Mesodermal cell (in vitro differentiated cells): Measurements from ENCODE around the gene TEX22.

Experiments used
- H3K27ac ChIP-seq: 2 replicates; pipeline ENCODE4 v1.7.0; 2013; ENCODE audit warnings: mild to moderate bottlenecking, low read depth, low read length, moderate library complexity; ENCODE audit not compliant: severe bottlenecking
- H3K36me3 ChIP-seq: 2 replicates; pipeline ENCODE4 v1.7.1; 2013; ENCODE audit warnings: mild to moderate bottlenecking, low read length, moderate library complexity; ENCODE audit not compliant: control insufficient read depth, insufficient read depth
- H3K4me1 ChIP-seq: one replicate; pipeline ENCODE4 v1.7.1; 2013; ENCODE audit warnings: mild to moderate bottlenecking, low read length; ENCODE audit not compliant: insufficient read depth, control insufficient read depth, poor library complexity, severe bottlenecking
- H3K4me3 ChIP-seq: 2 replicates; pipeline ENCODE4 v1.7.0; 2013; ENCODE audit warnings: low read length, control low read depth, mild to moderate bottlenecking; ENCODE audit not compliant: insufficient read depth, poor library complexity, severe bottlenecking; ENCODE audit errors: extremely low read depth
- H3K9me3 ChIP-seq: 2 replicates; pipeline ENCODE4 v1.7.1; 2013; ENCODE audit warnings: mild to moderate bottlenecking, low read length, moderate library complexity; ENCODE audit not compliant: control insufficient read depth
- WGBS, 2 experiments: methylation state at CpG; one replicate each; pipeline ENCODE4 v1.1.5; 2013; ENCODE audit warnings: missing lambda C conversion rate in 2 of 2; ENCODE audit not compliant: insufficient coverage in 2 of 2; 5-methylcytosine and 5-hydroxymethylcytosine counted together

TEX22 gene

GRCh38 chr14:105436891-105437722 is 38.8 kb downstream of the TEX22 start:
- no peak overlapping the region for H3K4me3 ChIP-seq
- no peaks in the 10 kb centered on the region for H3K9me3 ChIP-seq
- H3K36me3 ChIP-seq: peaks cover 54% of the 10 kb centered on the region
- H3K27ac ChIP-seq: no peak overlapping the region
- 92 to 98% methylated on average over 30 to 31 of the region's 31 CpGs for WGBS, 2 experiments
- H3K4me1 ChIP-seq: peaks cover 2% of the 10 kb centered on the region

- H3K36me3 ChIP-seq: peaks cover 59% of the 10 kb centered on the region
Measured at GRCh38 chr14:105437723-105438500, 39.6 kb downstream of the TEX22 start.

GRCh38 chr14:105439179-105439578 is 40.8 kb downstream of the TEX22 start:
- no peaks in the 10 kb centered on the region for H3K4me1 ChIP-seq
- H3K36me3 ChIP-seq: peaks cover 61% of the 10 kb centered on the region
- H3K4me3 ChIP-seq: no peak overlapping the region
- H3K27ac ChIP-seq: no peak overlapping the region
- no peaks in the 10 kb centered on the region for H3K9me3 ChIP-seq
- 91 to 99% methylated on average over 8 to 9 of the region's 11 CpGs for WGBS, 2 experiments

More at GRCh38 chr14:105437723-105438500, 39.6 kb downstream of the TEX22 start:
- Histone ChIP-seq H3K4me3 (no peak overlapping the region), H3K4me1 (peaks cover 2% of the 10 kb centered on the region), H3K27ac (no peak overlapping the region), H3K9me3 (no peaks in the 10 kb centered on the region)
- 94 to 96% methylated on average over 14 to 15 of the region's 18 CpGs for WGBS, 2 experiments

- 93 to 94% methylated on average over 31 to 33 of the region's 33 CpGs for WGBS, 2 experiments
- Histone ChIP-seq H3K27ac (no peak overlapping the region), H3K4me1 (no peaks in the 10 kb centered on the region), H3K9me3 (no peaks in the 10 kb centered on the region), H3K36me3 (peaks cover 64% of the 10 kb centered on the region), H3K4me3 (no peak overlapping the region)
Measured at GRCh38 chr14:105439710-105440553, 41.6 kb downstream of the TEX22 start.

DNA sequence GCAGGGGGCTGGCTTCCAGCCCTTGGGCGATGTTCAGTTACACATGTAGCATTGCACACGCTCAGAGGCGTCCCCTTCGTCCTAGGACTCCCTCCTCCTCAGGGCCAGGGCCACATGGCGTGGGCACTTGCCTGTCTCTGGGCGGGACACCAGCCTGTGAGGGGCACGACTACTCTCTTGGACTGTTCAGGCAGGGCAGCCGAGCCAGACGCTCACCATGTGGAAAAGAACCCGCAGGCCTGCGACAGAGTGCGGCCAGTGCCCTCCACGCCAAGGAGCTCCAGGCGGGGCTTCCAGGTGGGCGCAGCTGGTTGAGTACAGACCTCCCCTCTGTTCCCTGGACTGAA is 42.2 kb downstream of the TEX22 start:
- H3K4me1 ChIP-seq: no peaks in the 10 kb centered on the region
- H3K4me3 ChIP-seq: no peak overlapping the region
- H3K36me3 ChIP-seq: peaks cover 68% of the 10 kb centered on the region
- no peak overlapping the region for H3K27ac ChIP-seq
- 97% methylated on average over 15 of the region's 15 CpGs for WGBS, 2 experiments
- H3K9me3 ChIP-seq: no peaks in the 10 kb centered on the region

DNA sequence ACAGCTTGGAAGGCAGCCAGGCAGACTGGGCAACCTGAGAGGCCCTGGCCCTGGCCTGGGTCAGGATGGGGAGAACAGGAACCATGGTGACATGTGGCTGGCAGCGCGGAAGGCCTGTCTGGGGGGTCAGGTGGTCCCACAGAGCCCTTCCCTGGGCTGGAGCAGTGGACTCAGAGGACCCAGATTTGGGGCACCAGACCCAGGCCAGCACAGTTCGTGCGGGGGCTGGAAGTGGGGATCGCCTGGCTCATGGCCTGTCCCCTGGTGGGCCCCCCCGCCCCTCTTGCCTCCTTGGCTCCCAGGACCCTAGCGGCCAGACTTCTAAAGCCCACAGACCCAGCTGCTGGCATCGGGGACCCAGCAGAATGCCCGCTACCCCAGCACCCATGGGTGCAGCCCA is 42.7 kb downstream of the TEX22 start:
- WGBS, 2 experiments: 92 to 98% methylated on average over 7 to 8 of the region's 9 CpGs
- H3K4me3 ChIP-seq: no peak overlapping the region
- no peaks in the 10 kb centered on the region for H3K9me3 ChIP-seq
- peaks cover under 1% of the 10 kb centered on the region for H3K4me1 ChIP-seq
- H3K27ac ChIP-seq: no peak overlapping the region
- H3K36me3 ChIP-seq: peaks cover 70% of the 10 kb centered on the region

DNA sequence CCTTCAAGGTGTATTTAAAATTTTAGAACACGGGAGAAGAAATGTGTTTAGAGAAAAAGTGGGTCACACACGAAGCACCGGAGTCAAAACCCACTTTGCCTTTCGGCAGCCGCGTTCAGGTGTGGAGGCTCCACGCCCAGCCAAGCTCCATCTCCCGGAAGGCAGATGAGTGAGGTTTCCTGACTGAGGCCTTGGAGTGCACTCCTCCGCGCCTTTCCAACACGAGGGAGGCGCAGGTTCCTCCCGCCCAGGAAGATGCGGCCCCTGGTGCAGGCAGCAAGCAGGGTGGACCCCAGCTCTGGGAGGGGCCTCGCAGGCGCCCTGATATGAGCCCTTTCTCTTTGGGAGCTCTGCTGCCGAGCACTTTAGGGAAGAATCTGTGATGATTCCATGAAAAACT is 43.8 kb downstream of the TEX22 start:
- H3K4me3 ChIP-seq: no peak overlapping the region
- H3K27ac ChIP-seq: no peak overlapping the region
- no peaks in the 10 kb centered on the region for H3K9me3 ChIP-seq
- 84 to 88% methylated on average over 17 of the region's 17 CpGs for WGBS, 2 experiments
- H3K36me3 ChIP-seq: peaks cover 64% of the 10 kb centered on the region
- H3K4me1 ChIP-seq: peaks cover 3% of the 10 kb centered on the region

- H3K4me1 ChIP-seq: peaks cover 3% of the 10 kb centered on the region
- H3K4me3 ChIP-seq: no peak overlapping the region
- H3K36me3 ChIP-seq: peaks cover 57% of the 10 kb centered on the region
- no peaks in the 10 kb centered on the region for H3K9me3 ChIP-seq
- WGBS, 2 experiments: 86 to 87% methylated on average over 7 to 12 of the region's 12 CpGs
- no peak overlapping the region for H3K27ac ChIP-seq
Measured at GRCh38 chr14:105442834-105443233, 44.5 kb downstream of the TEX22 start.

DNA sequence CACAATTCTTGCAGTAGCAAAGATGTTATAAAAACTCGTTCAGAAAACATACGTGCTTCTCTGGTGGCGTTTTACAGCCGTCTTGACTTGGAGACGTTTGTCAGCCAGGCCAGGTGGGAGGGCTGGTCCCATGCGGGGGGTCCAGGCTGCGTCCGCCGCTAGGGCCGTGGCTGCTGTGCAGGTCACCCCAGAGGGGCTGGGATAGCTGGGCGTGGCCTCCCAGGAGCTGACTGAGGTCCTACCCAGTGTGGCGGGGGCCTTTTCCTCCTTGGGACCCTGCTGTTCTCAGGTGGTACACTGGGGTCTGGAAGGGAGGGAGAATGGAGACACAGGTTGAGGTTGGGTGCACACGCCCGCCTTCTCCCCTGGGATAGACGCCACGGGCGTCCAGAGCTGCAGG is 46.5 kb downstream of the TEX22 start:
- peaks cover 48% of the 10 kb centered on the region for H3K36me3 ChIP-seq
- H3K9me3 ChIP-seq: no peaks in the 10 kb centered on the region
- 94 to 95% methylated on average over 16 to 17 of the region's 17 CpGs for WGBS, 2 experiments
- no peak overlapping the region for H3K27ac ChIP-seq
- no peak overlapping the region for H3K4me3 ChIP-seq
- H3K4me1 ChIP-seq: peaks cover 3% of the 10 kb centered on the region

DNA sequence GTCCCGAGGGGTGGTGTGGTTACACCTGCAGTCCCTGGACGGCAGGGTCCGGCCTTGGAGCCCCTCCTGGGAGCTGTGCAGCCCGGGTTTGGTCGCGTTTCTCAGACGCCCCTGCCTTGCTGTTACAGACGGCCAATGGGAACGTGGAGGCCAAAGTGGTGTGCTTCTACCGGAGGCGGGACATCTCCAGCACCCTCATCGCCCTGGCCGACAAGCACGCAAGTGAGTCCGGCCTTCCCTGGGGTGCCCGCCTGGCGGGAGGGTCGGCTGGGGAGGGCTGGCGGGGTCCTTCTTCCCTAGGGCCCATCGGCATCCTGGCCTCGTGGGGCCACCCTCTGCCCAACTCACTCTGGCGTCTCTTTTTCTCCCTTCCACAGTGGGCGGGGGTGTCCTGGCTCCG is 47.0 kb downstream of the TEX22 start:
- Histone ChIP-seq H3K36me3 (peaks cover 52% of the 10 kb centered on the region), H3K4me1 (peaks cover 3% of the 10 kb centered on the region), H3K4me3 (no peak overlapping the region), H3K27ac (no peak overlapping the region), H3K9me3 (no peaks in the 10 kb centered on the region)
- WGBS, 2 experiments: 91 to 92% methylated on average over 22 to 24 of the region's 24 CpGs
